Measurements from ENCODE around the gene TOX2. TPM values are rescaled to one million over a fixed set of nuclear protein-coding genes. Genes with fewer than 3 reads are reported as not detected.
A peak's percentile ranks its signal among the peaks of the same experiment; 100 is the strongest.

The TOX2 gene
- total RNA-seq, 1 donor = 1.1 TPM

GRCh38 chr20:43976547-43976946 lies 61.9 kb downstream of the TOX2 start:
- no peaks in the 10 kb centered on the region for H3K27me3 ChIP-seq (ENCODE audit: insufficient read depth, low read length)
- peaks cover 18% of the 10 kb centered on the region for H3K4me1 ChIP-seq (ENCODE audit: insufficient read depth, low read length)
- no peaks in the 10 kb centered on the region for H4K20me1 ChIP-seq (ENCODE audit: insufficient read depth, low read length)
- no peak overlapping the region for H3K4me2 ChIP-seq (ENCODE audit: insufficient read depth, low read length)
- H3K36me3 ChIP-seq (ENCODE audit: insufficient read depth, low read length) = no peaks in the 10 kb centered on the region
- H3K9me3 ChIP-seq (ENCODE audit: low read depth, low read length) = no peaks in the 10 kb centered on the region
- H3K79me2 ChIP-seq (ENCODE audit: insufficient read depth, low read length) = no peaks in the 10 kb centered on the region
- TF ChIP-seq, protein P1, sequence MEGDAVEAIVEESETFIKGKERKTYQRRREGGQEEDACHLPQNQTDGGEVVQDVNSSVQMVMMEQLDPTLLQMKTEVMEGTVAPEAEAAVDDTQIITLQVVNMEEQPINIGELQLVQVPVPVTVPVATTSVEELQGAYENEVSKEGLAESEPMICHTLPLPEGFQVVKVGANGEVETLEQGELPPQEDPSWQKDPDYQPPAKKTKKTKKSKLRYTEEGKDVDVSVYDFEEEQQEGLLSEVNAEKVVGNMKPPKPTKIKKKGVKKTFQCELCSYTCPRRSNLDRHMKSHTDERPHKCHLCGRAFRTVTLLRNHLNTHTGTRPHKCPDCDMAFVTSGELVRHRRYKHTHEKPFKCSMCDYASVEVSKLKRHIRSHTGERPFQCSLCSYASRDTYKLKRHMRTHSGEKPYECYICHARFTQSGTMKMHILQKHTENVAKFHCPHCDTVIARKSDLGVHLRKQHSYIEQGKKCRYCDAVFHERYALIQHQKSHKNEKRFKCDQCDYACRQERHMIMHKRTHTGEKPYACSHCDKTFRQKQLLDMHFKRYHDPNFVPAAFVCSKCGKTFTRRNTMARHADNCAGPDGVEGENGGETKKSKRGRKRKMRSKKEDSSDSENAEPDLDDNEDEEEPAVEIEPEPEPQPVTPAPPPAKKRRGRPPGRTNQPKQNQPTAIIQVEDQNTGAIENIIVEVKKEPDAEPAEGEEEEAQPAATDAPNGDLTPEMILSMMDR (IDR thresholded peaks at IDR 0.05; ENCODE audit: extremely low read depth, low read depth, low read length) = no peak
- H3K27ac ChIP-seq (ENCODE audit: low read depth, low read length) = no peak overlapping the region
- no peak overlapping the region for H3K4me3 ChIP-seq (ENCODE audit: insufficient read depth, low read length)
- no peak overlapping the region for H2AFZ ChIP-seq (ENCODE audit: low read length)
- DNase-seq (ENCODE audit: insufficient read length, low spot score, missing footprints) = no peak

DNA sequence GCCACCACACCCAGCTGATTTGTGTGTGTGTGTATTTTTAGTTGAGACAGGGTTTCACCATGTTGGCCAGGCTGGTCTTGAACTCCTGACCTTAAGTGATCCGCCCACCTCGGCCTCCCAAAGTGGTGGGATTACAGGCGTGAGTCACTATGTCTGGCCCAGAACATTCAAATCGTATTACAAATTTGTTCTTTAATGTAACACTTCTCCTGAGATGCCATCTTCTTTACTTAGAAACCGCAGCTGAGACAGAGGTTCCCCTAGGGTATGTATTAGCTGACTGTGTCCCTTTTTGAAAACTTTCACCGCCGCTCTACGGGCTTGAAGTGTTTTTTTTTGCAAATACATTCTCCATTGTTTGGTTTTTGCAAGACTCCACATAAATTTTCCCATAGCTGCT lies 62.6 kb downstream of the TOX2 start:
- H4K20me1 ChIP-seq (ENCODE audit: insufficient read depth, low read length) = no peaks in the 10 kb centered on the region
- no peaks in the 10 kb centered on the region for H3K27me3 ChIP-seq (ENCODE audit: insufficient read depth, low read length)
- no peak for DNase-seq (ENCODE audit: insufficient read length, low spot score, missing footprints)
- H3K9me3 ChIP-seq (ENCODE audit: low read depth, low read length) = no peaks in the 10 kb centered on the region
- peaks cover 18% of the 10 kb centered on the region for H3K4me1 ChIP-seq (ENCODE audit: insufficient read depth, low read length)
- H3K27ac ChIP-seq (ENCODE audit: low read depth, low read length) = peak overlapping the region; percentile 34
- H3K4me2 ChIP-seq (ENCODE audit: insufficient read depth, low read length) = peak overlapping the region; percentile 52
- H2AFZ ChIP-seq (ENCODE audit: low read length) = no peak overlapping the region
- TF ChIP-seq, protein P1 (IDR thresholded peaks at IDR 0.05; ENCODE audit: extremely low read depth, low read depth, low read length) = no peak
- H3K36me3 ChIP-seq (ENCODE audit: insufficient read depth, low read length) = no peaks in the 10 kb centered on the region
- no peaks in the 10 kb centered on the region for H3K79me2 ChIP-seq (ENCODE audit: insufficient read depth, low read length)
- H3K4me3 ChIP-seq (ENCODE audit: insufficient read depth, low read length) = no peak overlapping the region

GRCh38 chr20:43977962-43978361 lies 63.3 kb downstream of the TOX2 start:
- Histone ChIP-seq H3K4me3 (ENCODE audit: insufficient read depth, low read length) (no peak overlapping the region), H3K4me1 (ENCODE audit: insufficient read depth, low read length) (peaks cover 18% of the 10 kb centered on the region), H3K9me3 (ENCODE audit: low read depth, low read length) (no peaks in the 10 kb centered on the region), H4K20me1 (ENCODE audit: insufficient read depth, low read length) (no peaks in the 10 kb centered on the region), H3K36me3 (ENCODE audit: insufficient read depth, low read length) (no peaks in the 10 kb centered on the region), H3K4me2 (ENCODE audit: insufficient read depth, low read length) (peak overlapping the region; percentile 52), H2AFZ (ENCODE audit: low read length) (peak overlapping the region; percentile 1), H3K79me2 (ENCODE audit: insufficient read depth, low read length) (no peaks in the 10 kb centered on the region), H3K27ac (ENCODE audit: low read depth, low read length) (no peak overlapping the region), H3K27me3 (ENCODE audit: insufficient read depth, low read length) (no peaks in the 10 kb centered on the region)
- no peak for DNase-seq (ENCODE audit: insufficient read length, low spot score, missing footprints)
- TF ChIP-seq, protein P1 (IDR thresholded peaks at IDR 0.05; ENCODE audit: extremely low read depth, low read depth, low read length) = no peak

GRCh38 chr20:43979576-43980105 lies 65.0 kb downstream of the TOX2 start:
- Histone ChIP-seq H2AFZ (ENCODE audit: low read length) (no peak overlapping the region), H3K4me3 (ENCODE audit: insufficient read depth, low read length) (no peak overlapping the region), H3K27ac (ENCODE audit: low read depth, low read length) (no peak overlapping the region), H3K4me1 (ENCODE audit: insufficient read depth, low read length) (peaks cover 18% of the 10 kb centered on the region), H4K20me1 (ENCODE audit: insufficient read depth, low read length) (no peaks in the 10 kb centered on the region), H3K27me3 (ENCODE audit: insufficient read depth, low read length) (no peaks in the 10 kb centered on the region), H3K36me3 (ENCODE audit: insufficient read depth, low read length) (no peaks in the 10 kb centered on the region), H3K9me3 (ENCODE audit: low read depth, low read length) (no peaks in the 10 kb centered on the region), H3K79me2 (ENCODE audit: insufficient read depth, low read length) (no peaks in the 10 kb centered on the region), H3K4me2 (ENCODE audit: insufficient read depth, low read length) (no peak overlapping the region)
- no peak for DNase-seq (ENCODE audit: insufficient read length, low spot score, missing footprints)
- TF ChIP-seq, protein P1 (IDR thresholded peaks at IDR 0.05; ENCODE audit: extremely low read depth, low read depth, low read length) = no peak
